ENCODE results near the gene BSDC1.

DNA sequence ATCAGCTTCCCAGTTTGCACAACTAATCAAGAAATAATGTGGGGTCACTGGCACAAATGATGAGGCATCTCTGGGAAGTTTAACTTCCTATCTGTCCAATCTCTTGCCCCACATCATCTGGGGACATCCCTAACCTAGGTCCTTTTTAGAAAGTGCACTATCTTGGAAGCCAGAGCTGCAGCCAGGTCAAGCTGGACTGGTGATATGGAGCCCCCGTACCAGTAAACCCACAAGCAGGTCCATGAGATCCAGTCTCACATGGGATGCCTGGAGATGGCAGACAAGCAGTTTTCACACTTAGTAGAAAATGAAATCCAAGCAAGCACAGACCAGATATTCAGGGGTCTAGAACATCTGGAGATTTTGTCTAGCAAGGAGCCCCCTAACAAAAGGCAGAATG lies 27.5 kb upstream of the BSDC1 start:
- TF ChIP-seq, protein P1, sequence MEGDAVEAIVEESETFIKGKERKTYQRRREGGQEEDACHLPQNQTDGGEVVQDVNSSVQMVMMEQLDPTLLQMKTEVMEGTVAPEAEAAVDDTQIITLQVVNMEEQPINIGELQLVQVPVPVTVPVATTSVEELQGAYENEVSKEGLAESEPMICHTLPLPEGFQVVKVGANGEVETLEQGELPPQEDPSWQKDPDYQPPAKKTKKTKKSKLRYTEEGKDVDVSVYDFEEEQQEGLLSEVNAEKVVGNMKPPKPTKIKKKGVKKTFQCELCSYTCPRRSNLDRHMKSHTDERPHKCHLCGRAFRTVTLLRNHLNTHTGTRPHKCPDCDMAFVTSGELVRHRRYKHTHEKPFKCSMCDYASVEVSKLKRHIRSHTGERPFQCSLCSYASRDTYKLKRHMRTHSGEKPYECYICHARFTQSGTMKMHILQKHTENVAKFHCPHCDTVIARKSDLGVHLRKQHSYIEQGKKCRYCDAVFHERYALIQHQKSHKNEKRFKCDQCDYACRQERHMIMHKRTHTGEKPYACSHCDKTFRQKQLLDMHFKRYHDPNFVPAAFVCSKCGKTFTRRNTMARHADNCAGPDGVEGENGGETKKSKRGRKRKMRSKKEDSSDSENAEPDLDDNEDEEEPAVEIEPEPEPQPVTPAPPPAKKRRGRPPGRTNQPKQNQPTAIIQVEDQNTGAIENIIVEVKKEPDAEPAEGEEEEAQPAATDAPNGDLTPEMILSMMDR (conservative IDR thresholded peaks at IDR 0.05), result no peak
- TF ChIP-seq EZH2 (IDR thresholded peaks at IDR 0.05; ENCODE audit: low read depth), result no peak

Measured in PC-9 (cell line).